PFSK-1 (cell line): ENCODE results near the gene RABGAP1L.

Experiments
- FOXP2 ChIP-seq: optimal IDR thresholded peaks from 2 replicates; pipeline ENCODE3; 2011; ENCODE audit warnings: borderline replicate concordance, control low read depth, inconsistent platforms; ENCODE audit not compliant: insufficient read depth; ENCODE audit errors: extremely low read length, extremely low read depth
- POLR2AphosphoS5 ChIP-seq: IDR thresholded peaks from 2 replicates; pipeline ENCODE4 v1.6.1; 2012; ENCODE audit warnings: low read depth, mild to moderate bottlenecking, control low read depth, low read length, moderate library complexity
- SIN3A ChIP-seq: IDR thresholded peaks from 2 replicates; pipeline ENCODE4 v1.6.1; 2012; ENCODE audit warnings: mild to moderate bottlenecking, low read length, moderate library complexity, borderline replicate concordance; ENCODE audit not compliant: insufficient read depth
- TAF1 ChIP-seq: IDR thresholded peaks from 2 replicates; pipeline ENCODE4 v1.6.1; 2012; ENCODE audit warnings: low read length, control low read depth, borderline replicate concordance; ENCODE audit not compliant: insufficient read depth

DNA sequence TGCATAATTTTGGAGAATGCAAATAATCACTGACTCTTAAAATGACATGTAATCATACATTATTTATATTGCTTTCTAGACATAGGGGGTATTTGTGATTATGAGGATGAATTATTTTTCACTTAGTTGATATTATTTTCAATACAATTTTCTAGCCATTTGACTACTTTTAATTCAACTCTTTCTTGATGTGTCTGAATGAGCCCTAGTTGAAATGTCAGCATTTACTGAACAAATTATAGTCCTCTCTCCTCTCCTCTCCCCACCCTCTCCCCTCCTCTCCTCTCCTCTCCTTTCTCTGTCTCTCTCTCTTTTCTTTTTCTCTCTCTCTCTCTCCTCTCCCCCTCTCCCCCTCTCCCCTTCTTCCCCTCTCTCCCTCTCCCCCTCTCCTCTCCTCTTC, 483.1 kb downstream of the RABGAP1L start:
- no peak for TF ChIP-seq TAF1
- TF ChIP-seq SIN3A: no peak
- no peak for TF ChIP-seq FOXP2
- TF ChIP-seq POLR2AphosphoS5: no peak
